Transverse colon (tissue), 3 donors: ENCODE measurements around the gene STARD13.

Experiments used
- POLR2A ChIP-seq: fragments of 450-650 bp; IDR thresholded peaks from one replicate; pipeline ENCODE4 v1.6.1; 2016; ENCODE audit warnings: antibody characterized with exemption, mild to moderate bottlenecking, moderate library complexity
- TF ChIP-seq, protein P1 (sequence below), 5 experiments: fragments of 200-600 bp in 3 of 5; fragments of 450-650 bp in 2 of 5; sonication (generic) in 3 of 5; IDR thresholded peaks; 1 replicate in 2 of 5; 2 replicates in 3 of 5; pipeline ENCODE4 v1.5.1; 2016 to 2017; ENCODE audit warnings: antibody characterized with exemption in 5 of 5, inconsistent platforms in 3 of 5, mild to moderate bottlenecking in 2 of 5, moderate library complexity in 1 of 5

GRCh38 chr13:33206425-33206824, 79.1 kb downstream of the STARD13 start:
- TF ChIP-seq, protein P1, sequence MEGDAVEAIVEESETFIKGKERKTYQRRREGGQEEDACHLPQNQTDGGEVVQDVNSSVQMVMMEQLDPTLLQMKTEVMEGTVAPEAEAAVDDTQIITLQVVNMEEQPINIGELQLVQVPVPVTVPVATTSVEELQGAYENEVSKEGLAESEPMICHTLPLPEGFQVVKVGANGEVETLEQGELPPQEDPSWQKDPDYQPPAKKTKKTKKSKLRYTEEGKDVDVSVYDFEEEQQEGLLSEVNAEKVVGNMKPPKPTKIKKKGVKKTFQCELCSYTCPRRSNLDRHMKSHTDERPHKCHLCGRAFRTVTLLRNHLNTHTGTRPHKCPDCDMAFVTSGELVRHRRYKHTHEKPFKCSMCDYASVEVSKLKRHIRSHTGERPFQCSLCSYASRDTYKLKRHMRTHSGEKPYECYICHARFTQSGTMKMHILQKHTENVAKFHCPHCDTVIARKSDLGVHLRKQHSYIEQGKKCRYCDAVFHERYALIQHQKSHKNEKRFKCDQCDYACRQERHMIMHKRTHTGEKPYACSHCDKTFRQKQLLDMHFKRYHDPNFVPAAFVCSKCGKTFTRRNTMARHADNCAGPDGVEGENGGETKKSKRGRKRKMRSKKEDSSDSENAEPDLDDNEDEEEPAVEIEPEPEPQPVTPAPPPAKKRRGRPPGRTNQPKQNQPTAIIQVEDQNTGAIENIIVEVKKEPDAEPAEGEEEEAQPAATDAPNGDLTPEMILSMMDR (IDR thresholded peaks at IDR 0.05) = no peak
- no peak for TF ChIP-seq POLR2A
